HepG2 (cell line): ENCODE measurements around the gene HEPHL1. TPM values are rescaled to one million over a fixed set of nuclear protein-coding genes. Genes with fewer than 3 reads are reported as not detected.

Experiments used
- ARNTL ChIP-seq: sonication (generic); formaldehyde crosslinking; IDR thresholded peaks from 2 replicates; pipeline ENCODE4 v1.4.0; 2020; ENCODE audit warnings: mild to moderate bottlenecking, missing genetic modification reagents
- CENPX ChIP-seq: sonication (generic); formaldehyde crosslinking; IDR thresholded peaks from 2 replicates; pipeline ENCODE4 v1.9.0; 2021; ENCODE audit warnings: mild to moderate bottlenecking, missing genetic modification reagents, moderate library complexity
- ELF3 ChIP-seq: IDR thresholded peaks from 2 replicates; pipeline ENCODE4 v1.6.1; 2016; ENCODE audit warnings: missing genetic modification reagents, missing compliant biosample characterization
- FOXK2 ChIP-seq: fragments of 450-650 bp; IDR thresholded peaks from 2 replicates; pipeline ENCODE4 v1.6.1; 2016
- FUBP1 ChIP-seq: sonication (generic); formaldehyde crosslinking; IDR thresholded peaks from 2 replicates; pipeline ENCODE4 v1.5.1; 2020; ENCODE audit warnings: missing genetic modification reagents, mild to moderate bottlenecking, borderline replicate concordance
- HNF4G ChIP-seq, 2 experiments: sonication (generic) in 1 of 2; formaldehyde crosslinking in 1 of 2; IDR thresholded peaks; 2 replicates each; pipeline versions ENCODE4 v1.4.0 to v1.6.1; 2011 to 2020; ENCODE audit warnings: borderline replicate concordance in 2 of 2, low read depth in 2 of 2, mild to moderate bottlenecking in 2 of 2, low read length in 1 of 2, missing genetic modification reagents in 1 of 2, moderate library complexity in 1 of 2
- KLF9 ChIP-seq: IDR thresholded peaks from 2 replicates; pipeline ENCODE4 v1.6.1; 2016; ENCODE audit warnings: low read depth
- MBD4 ChIP-seq: IDR thresholded peaks from 2 replicates; pipeline ENCODE4 v1.6.1; 2012; ENCODE audit warnings: low read length, inconsistent platforms, borderline replicate concordance
- NFYC ChIP-seq: IDR thresholded peaks from 2 replicates; pipeline ENCODE4 v1.6.1; 2016; ENCODE audit warnings: missing genetic modification reagents, missing compliant biosample characterization
- NPAS2 ChIP-seq: sonication (generic); formaldehyde crosslinking; IDR thresholded peaks from 2 replicates; pipeline ENCODE4 v1.8.0; 2022; ENCODE audit warnings: mild to moderate bottlenecking, missing genetic modification reagents, borderline replicate concordance
- NR2F6 ChIP-seq, 2 experiments: IDR thresholded peaks; 2 replicates each; pipeline ENCODE4 v1.6.1; 2016; ENCODE audit warnings: antibody characterized with exemption in 1 of 2, mild to moderate bottlenecking in 1 of 2
- RNF2 ChIP-seq: fragments of 450-650 bp; conservative IDR thresholded peaks from 2 replicates; pipeline ENCODE4 v1.6.1; 2016; ENCODE audit warnings: low read depth
- TERF1 ChIP-seq: sonication (generic); formaldehyde crosslinking; IDR thresholded peaks from 2 replicates; pipeline ENCODE4 v1.8.0; 2022; ENCODE audit warnings: mild to moderate bottlenecking, missing genetic modification reagents, moderate library complexity
- TOE1 ChIP-seq: sonication (generic); formaldehyde crosslinking; IDR thresholded peaks from 2 replicates; pipeline ENCODE4 v1.4.0; 2020; ENCODE audit warnings: mild to moderate bottlenecking, missing genetic modification reagents
- TSC22D2 ChIP-seq: sonication (generic); formaldehyde crosslinking; IDR thresholded peaks from 2 replicates; pipeline ENCODE4 v1.5.1; 2020; ENCODE audit warnings: missing genetic modification reagents, mild to moderate bottlenecking, borderline replicate concordance
- ZFP36L1 ChIP-seq: sonication (generic); formaldehyde crosslinking; IDR thresholded peaks from 2 replicates; pipeline ENCODE4 v1.8.0; 2022; ENCODE audit warnings: mild to moderate bottlenecking, missing genetic modification reagents, moderate library complexity
- ZNF430 ChIP-seq: sonication (generic); formaldehyde crosslinking; IDR thresholded peaks from 2 replicates; pipeline ENCODE4 v1.9.0; 2021; ENCODE audit warnings: mild to moderate bottlenecking, missing genetic modification reagents
- ZNF546 ChIP-seq: sonication (generic); formaldehyde crosslinking; conservative IDR thresholded peaks from 2 replicates; pipeline ENCODE4 v1.8.1; 2023; ENCODE audit warnings: mild to moderate bottlenecking, missing genetic modification reagents
- ZNF616 ChIP-seq: sonication (generic); formaldehyde crosslinking; IDR thresholded peaks from 2 replicates; pipeline ENCODE4 v1.5.0; 2020; ENCODE audit warnings: low read depth, mild to moderate bottlenecking, missing genetic modification reagents
- ZSCAN25 ChIP-seq: sonication (generic); formaldehyde crosslinking; IDR thresholded peaks from 2 replicates; pipeline ENCODE4 v1.8.0; 2022; ENCODE audit warnings: mild to moderate bottlenecking, missing genetic modification reagents
- polyA plus RNA-seq, 8 experiments: library from polyadenylated mRNA; depleted of rRNA in 3 of 8; stranded (reverse) in 7 of 8; unstranded in 1 of 8; fragments of >200 nt; fragmentation: Illumina TruSeq in 4 of 8; extraction: Trizol in 4 of 8; gene quantifications; 2 replicates each; pipeline versions ENCODE4 v1.2.1 to v1.2.3, GENCODE V29; 2011 to 2016; ENCODE audit warnings: low read depth in 4 of 8, missing spikeins in 1 of 8, mixed read lengths in 1 of 8; ENCODE audit not compliant: insufficient read depth in 1 of 8
- total RNA-seq, 5 experiments: library from RNA; depleted of rRNA; stranded (reverse); fragments of >200 nt; fragmentation: Illumina TruSeq; extraction: Trizol; gene quantifications; 2 replicates each; pipeline ENCODE4 v1.2.3, GENCODE V29; 2016; ENCODE audit warnings: low read depth in 1 of 5
- TF ChIP-seq, protein P1 (sequence below): sonication (generic); formaldehyde crosslinking; IDR thresholded peaks from 2 replicates; pipeline ENCODE4 v1.8.1; 2023; ENCODE audit warnings: missing genetic modification reagents, inconsistent platforms, borderline replicate concordance
- TF ChIP-seq, protein P2 (sequence below): sonication (generic); formaldehyde crosslinking; IDR thresholded peaks from 2 replicates; pipeline ENCODE4 v1.4.0; 2020; ENCODE audit warnings: missing genetic modification reagents, borderline replicate concordance

The HEPHL1 gene
- total and polyA plus RNA-seq, 2 of the 13 experiments (the other 11 are each of a cell fraction or from before 2014, with no cell fraction given), result 0.04 to 0.05 TPM

- no peak for TF ChIP-seq ZNF616 (CRISPR knock-in tag)
- TF ChIP-seq NFYC (CRISPR knock-in tag), result no peak
- TF ChIP-seq, protein P1, sequence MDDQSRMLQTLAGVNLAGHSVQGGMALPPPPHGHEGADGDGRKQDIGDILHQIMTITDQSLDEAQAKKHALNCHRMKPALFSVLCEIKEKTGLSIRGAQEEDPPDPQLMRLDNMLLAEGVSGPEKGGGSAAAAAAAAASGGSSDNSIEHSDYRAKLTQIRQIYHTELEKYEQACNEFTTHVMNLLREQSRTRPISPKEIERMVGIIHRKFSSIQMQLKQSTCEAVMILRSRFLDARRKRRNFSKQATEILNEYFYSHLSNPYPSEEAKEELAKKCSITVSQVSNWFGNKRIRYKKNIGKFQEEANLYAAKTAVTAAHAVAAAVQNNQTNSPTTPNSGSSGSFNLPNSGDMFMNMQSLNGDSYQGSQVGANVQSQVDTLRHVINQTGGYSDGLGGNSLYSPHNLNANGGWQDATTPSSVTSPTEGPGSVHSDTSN (CRISPR knock-in tag), result 0 out of 2 replicates have a peak, but pooled peaks have one; percentile 60
- TF ChIP-seq NR2F6 (IDR thresholded peaks at IDR 0.05), result no peak
- no peak for TF ChIP-seq NR2F6 (CRISPR knock-in tag; IDR thresholded peaks at IDR 0.05)
- TF ChIP-seq TERF1, result no peak
- TF ChIP-seq RNF2, result no peak
- no peak; the same call in 1 of the 2 replicates for TF ChIP-seq KLF9 (CRISPR knock-in tag)
- no peak for TF ChIP-seq MBD4
- TF ChIP-seq NPAS2 (CRISPR knock-in tag), result no peak
- TF ChIP-seq, protein P2, sequence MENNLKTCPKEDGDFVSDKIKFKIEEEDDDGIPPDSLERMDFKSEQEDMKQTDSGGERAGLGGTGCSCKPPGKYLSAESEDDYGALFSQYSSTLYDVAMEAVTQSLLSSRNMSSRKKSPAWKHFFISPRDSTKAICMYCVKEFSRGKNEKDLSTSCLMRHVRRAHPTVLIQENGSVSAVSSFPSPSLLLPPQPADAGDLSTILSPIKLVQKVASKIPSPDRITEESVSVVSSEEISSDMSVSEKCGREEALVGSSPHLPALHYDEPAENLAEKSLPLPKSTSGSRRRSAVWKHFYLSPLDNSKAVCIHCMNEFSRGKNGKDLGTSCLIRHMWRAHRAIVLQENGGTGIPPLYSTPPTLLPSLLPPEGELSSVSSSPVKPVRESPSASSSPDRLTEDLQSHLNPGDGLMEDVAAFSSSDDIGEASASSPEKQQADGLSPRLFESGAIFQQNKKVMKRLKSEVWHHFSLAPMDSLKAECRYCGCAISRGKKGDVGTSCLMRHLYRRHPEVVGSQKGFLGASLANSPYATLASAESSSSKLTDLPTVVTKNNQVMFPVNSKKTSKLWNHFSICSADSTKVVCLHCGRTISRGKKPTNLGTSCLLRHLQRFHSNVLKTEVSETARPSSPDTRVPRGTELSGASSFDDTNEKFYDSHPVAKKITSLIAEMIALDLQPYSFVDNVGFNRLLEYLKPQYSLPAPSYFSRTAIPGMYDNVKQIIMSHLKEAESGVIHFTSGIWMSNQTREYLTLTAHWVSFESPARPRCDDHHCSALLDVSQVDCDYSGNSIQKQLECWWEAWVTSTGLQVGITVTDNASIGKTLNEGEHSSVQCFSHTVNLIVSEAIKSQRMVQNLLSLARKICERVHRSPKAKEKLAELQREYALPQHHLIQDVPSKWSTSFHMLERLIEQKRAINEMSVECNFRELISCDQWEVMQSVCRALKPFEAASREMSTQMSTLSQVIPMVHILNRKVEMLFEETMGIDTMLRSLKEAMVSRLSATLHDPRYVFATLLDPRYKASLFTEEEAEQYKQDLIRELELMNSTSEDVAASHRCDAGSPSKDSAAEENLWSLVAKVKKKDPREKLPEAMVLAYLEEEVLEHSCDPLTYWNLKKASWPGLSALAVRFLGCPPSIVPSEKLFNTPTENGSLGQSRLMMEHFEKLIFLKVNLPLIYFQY (CRISPR knock-in tag), result no peak
- TF ChIP-seq TSC22D2, result peak; percentile 56; the same call in 1 of the 2 replicates
- TF ChIP-seq FUBP1 (CRISPR knock-in tag), result no peak
- no peak for TF ChIP-seq ARNTL (CRISPR knock-in tag)
- TF ChIP-seq HNF4G (IDR thresholded peaks at IDR 0.05; ENCODE audit: borderline replicate concordance, low read depth, low read length), result no peak
- no peak for TF ChIP-seq HNF4G (CRISPR knock-in tag; IDR thresholded peaks at IDR 0.05; ENCODE audit: borderline replicate concordance, low read depth)
- TF ChIP-seq CENPX (CRISPR knock-in tag), result no peak
- no peak; the same call in 1 of the 2 replicates for TF ChIP-seq ZNF546 (CRISPR knock-in tag)
- TF ChIP-seq ZFP36L1, result 0 out of 2 replicates have a peak, but pooled peaks have one; percentile 12
- no peak; the same call in 1 of the 2 replicates for TF ChIP-seq ZSCAN25 (CRISPR knock-in tag)
- no peak for TF ChIP-seq FOXK2
- TF ChIP-seq ELF3 (CRISPR knock-in tag), result peak; percentile 59; the same call in 1 of the 2 replicates
- peak; percentile 82 for TF ChIP-seq ZNF430 (CRISPR knock-in tag)
- no peak for TF ChIP-seq TOE1 (CRISPR knock-in tag)
These were observed 107.8 kb downstream of the HEPHL1 start, which contains the start of gene PANX1 (continued) for GRCh38 chr11:94128746-94129511.
